Measurements from ENCODE around the gene GGCX. TPM values are rescaled to one million over a fixed set of nuclear protein-coding genes. Genes with fewer than 3 reads are reported as not detected.
"Not testable (repeated sequence)": the region's sequence is repeated elsewhere in the genome, so short reads cannot be mapped to it uniquely, and the experiment has no call there.

Gene GGCX
- total RNA-seq, 1 donor: 43.3 TPM

- DNase-seq (ENCODE audit: low read depth): no peak
- H3K4me3 ChIP-seq (ENCODE audit: low read depth, low read length): no peak overlapping the region
- no peak for TF ChIP-seq CTCF (IDR thresholded peaks at IDR 0.05; ENCODE audit: insufficient read depth, low read length)
These were observed 13.3 kb downstream of the GGCX start for GRCh38 chr2:85547859-85548607.

- no peak overlapping the region for H3K4me3 ChIP-seq (ENCODE audit: low read depth, low read length)
- TF ChIP-seq CTCF (IDR thresholded peaks at IDR 0.05; ENCODE audit: insufficient read depth, low read length): no peak
- no peak for DNase-seq (ENCODE audit: low read depth)
These were observed 14.0 kb downstream of the GGCX start for GRCh38 chr2:85547089-85547858.

GRCh38 chr2:85545780-85546240 is 15.5 kb downstream of the GGCX start:
- no peak for TF ChIP-seq CTCF (IDR thresholded peaks at IDR 0.05; ENCODE audit: insufficient read depth, low read length)
- DNase-seq (ENCODE audit: low read depth): no peak
- no peak overlapping the region for H3K4me3 ChIP-seq (ENCODE audit: low read depth, low read length)

GRCh38 chr2:85544915-85545779 is 16.1 kb downstream of the GGCX start:
- not testable (repeated sequence) for H3K4me3 ChIP-seq (ENCODE audit: low read depth, low read length); DNase-seq (ENCODE audit: low read depth)

GRCh38 chr2:85544254-85544691 is 17.0 kb downstream of the GGCX start:
- not testable (repeated sequence) for H3K4me3 ChIP-seq (ENCODE audit: low read depth, low read length); DNase-seq (ENCODE audit: low read depth)

- DNase-seq (ENCODE audit: low read depth): no peak
- no peak for TF ChIP-seq CTCF (IDR thresholded peaks at IDR 0.05; ENCODE audit: insufficient read depth, low read length)
- no peak overlapping the region for H3K4me3 ChIP-seq (ENCODE audit: low read depth, low read length)
These were observed 18.5 kb downstream of the GGCX start for GRCh38 chr2:85542777-85543176.

- peak overlapping the region; percentile 97 for H3K4me3 ChIP-seq (ENCODE audit: low read depth, low read length)
- DNase-seq (ENCODE audit: low read depth): peak; percentile 72
- no peak for TF ChIP-seq CTCF (IDR thresholded peaks at IDR 0.05; ENCODE audit: insufficient read depth, low read length)
These were observed 19.4 kb downstream of the GGCX start for GRCh38 chr2:85541753-85542457.
